ENCODE data around the gene BBS9. TPM values are rescaled to one million over a fixed set of nuclear protein-coding genes. Genes with fewer than 3 reads are reported as not detected.

Gene BBS9
- total and polyA plus RNA-seq, 2 of the 4 experiments (the other 2 are of a cell fraction) = 7.9 to 9.5 TPM

- no TSS peak for BruUV-seq (replicated peaks)
- no peak overlapping the region for H3K4me3 ChIP-seq (ENCODE audit: insufficient read depth, low read depth, low read length)
- intact Hi-C loops (cut with micrococcal nuclease) = no loop called here
- no peak overlapping the region for H3K4me2 ChIP-seq (ENCODE audit: low read depth, low read length)
- H3K27ac ChIP-seq (ENCODE audit: insufficient read depth, low read length) = no peak overlapping the region
- no peaks in the 10 kb centered on the region for H3K27me3 ChIP-seq (ENCODE audit: control insufficient read depth, insufficient read depth, low read length)
- DNase-seq (no peak), ATAC-seq (ENCODE audit: low read depth) (no peak)
- no peaks in the 10 kb centered on the region for H3K36me3 ChIP-seq (ENCODE audit: control insufficient read depth, insufficient read depth, low read length)
- no peak overlapping the region for H3K4ac ChIP-seq (ENCODE audit: low read depth, low read length)
- H3K9me1 ChIP-seq (ENCODE audit: insufficient read depth, low read length) = no peaks in the 10 kb centered on the region
- no peak overlapping the region for H4K5ac ChIP-seq (ENCODE audit: low read depth, low read length)
- WGBS, 2 experiments (ENCODE audit: extremely low coverage in 2 of 2, insufficient read length in 1 of 2) = no CpG with 5 or more reads among the region's 5 CpGs
- H2AK5ac ChIP-seq (ENCODE audit: low read depth, low read length) = no peak overlapping the region
- H2BK120ac ChIP-seq (ENCODE audit: low read depth, low read length) = no peak overlapping the region
- H2AK9ac ChIP-seq (replicated peaks; ENCODE audit: low read depth, low read length, poor library complexity) = no peak overlapping the region
- H4K20me1 ChIP-seq (ENCODE audit: insufficient read depth, low read length) = peaks cover 4% of the 10 kb centered on the region; the same call in 1 of the 2 replicates
- H3K18ac ChIP-seq (ENCODE audit: low read depth, low read length) = no peak overlapping the region
- dilution Hi-C loops (cut with HindIII; ENCODE audit: low sequenced_read_pairs, unreplicated experiment) = no loop called here
- H2AFZ ChIP-seq (replicated peaks; ENCODE audit: low read length, poor library complexity) = no peak overlapping the region
- no peak for TF ChIP-seq MXI1 (IDR thresholded peaks at IDR 0.05; ENCODE audit: borderline replicate concordance, low read depth, low read length)
- TF ChIP-seq RFX5 (IDR thresholded peaks at IDR 0.05; ENCODE audit: low read depth, low read length) = no peak
- TF ChIP-seq RCOR1 (IDR thresholded peaks at IDR 0.05; ENCODE audit: insufficient replicate concordance, low read length) = no peak
- TF ChIP-seq NFE2L2 (IDR thresholded peaks at IDR 0.05; ENCODE audit: low read depth, low read length) = no peak
- no peak for TF ChIP-seq POLR2A (IDR thresholded peaks at IDR 0.05; ENCODE audit: low read depth, low read length)
- no peak for TF ChIP-seq MAZ (IDR thresholded peaks at IDR 0.05; ENCODE audit: borderline replicate concordance, low read depth, low read length)
- no peak for TF ChIP-seq SMC3 (IDR thresholded peaks at IDR 0.05; ENCODE audit: low read depth, low read length)
- TF ChIP-seq CHD1 (IDR thresholded peaks at IDR 0.05; ENCODE audit: low read depth, low read length) = no peak
- peaks cover 2% of the 10 kb centered on the region; the same call in 1 of the 2 replicates for H3K4me1 ChIP-seq (ENCODE audit: control insufficient read depth, insufficient read depth, low read length)
- no peak overlapping the region for H2BK20ac ChIP-seq (ENCODE audit: low read depth, low read length)
- H3K56ac ChIP-seq (ENCODE audit: extremely low read depth, insufficient read depth, low read length) = no peak overlapping the region
- in situ Hi-C loops (cut with MboI; ENCODE audit: low sequenced_read_pairs) = no loop called here
- no peaks in the 10 kb centered on the region for H3K9me3 ChIP-seq (ENCODE audit: control insufficient read depth, insufficient read depth, low read length)
- peaks cover 0 to 8% of the 10 kb centered on the region in 2 experiments; a peak in 2 of 4 replicates for H3K79me1 ChIP-seq (ENCODE audit: low read depth in 1 of 2, low read length in 2 of 2)
- no peak overlapping the region for H3K9ac ChIP-seq (ENCODE audit: low read depth, low read length)
- H2BK15ac ChIP-seq (ENCODE audit: low read depth, low read length) = no peak overlapping the region
- ChIA-PET POLR2A (ENCODE audit: unreplicated experiment) (no interaction called here), CTCF (no interaction called here)
- H4K91ac ChIP-seq (ENCODE audit: insufficient read depth, low read depth, low read length) = no peak overlapping the region
- no peak overlapping the region for H3K23ac ChIP-seq (ENCODE audit: low read depth, low read length)
- H2BK5ac ChIP-seq (ENCODE audit: low read depth, low read length, poor library complexity, severe bottlenecking) = no peak overlapping the region
- no peak overlapping the region for H4K8ac ChIP-seq (ENCODE audit: low read depth in 2 of 2, low read length in 2 of 2)
- no peak overlapping the region for H3K14ac ChIP-seq (replicated peaks; ENCODE audit: low read depth, low read length)
Measured at GRCh38 chr7:33145156-33145555, 15.8 kb downstream of the BBS9 start.
